Nephron progenitor cell (in vitro differentiated cells): ENCODE measurements around the gene CAMK1G.

Experiments used
- DNase-seq: peaks from one replicate; pipeline ENCODE4 v3.0.0; 2021
- H3K27ac Mint-ChIP-seq: 2 replicates; pipeline ENCODE4 v1.8.0; 2021; ENCODE audit warnings: mild to moderate bottlenecking, moderate library complexity, mixed read lengths
- H3K27me3 Mint-ChIP-seq: 2 replicates; pipeline ENCODE4 v1.8.0; 2021; ENCODE audit warnings: mild to moderate bottlenecking, low read depth, mixed read lengths; ENCODE audit not compliant: poor library complexity
- H3K36me3 Mint-ChIP-seq: 2 replicates; pipeline ENCODE4 v1.8.0; 2021; ENCODE audit warnings: low read depth, mixed read lengths
- H3K4me1 Mint-ChIP-seq: 2 replicates; pipeline ENCODE4 v1.8.0; 2021; ENCODE audit warnings: mixed read lengths
- H3K4me3 Mint-ChIP-seq: 2 replicates; pipeline ENCODE4 v1.8.0; 2021; ENCODE audit warnings: mild to moderate bottlenecking, moderate library complexity, mixed read lengths
- H3K9me3 Mint-ChIP-seq: 2 replicates; pipeline ENCODE4 v1.8.0; 2021; ENCODE audit warnings: mild to moderate bottlenecking, moderate library complexity, mixed read lengths
- TF ChIP-seq, protein P1 (sequence below): fragments of 200-600 bp; sonication (generic); IDR thresholded peaks from 2 replicates; pipeline ENCODE4 v1.5.0; 2021; ENCODE audit warnings: antibody characterized with exemption

Gene CAMK1G

DNA sequence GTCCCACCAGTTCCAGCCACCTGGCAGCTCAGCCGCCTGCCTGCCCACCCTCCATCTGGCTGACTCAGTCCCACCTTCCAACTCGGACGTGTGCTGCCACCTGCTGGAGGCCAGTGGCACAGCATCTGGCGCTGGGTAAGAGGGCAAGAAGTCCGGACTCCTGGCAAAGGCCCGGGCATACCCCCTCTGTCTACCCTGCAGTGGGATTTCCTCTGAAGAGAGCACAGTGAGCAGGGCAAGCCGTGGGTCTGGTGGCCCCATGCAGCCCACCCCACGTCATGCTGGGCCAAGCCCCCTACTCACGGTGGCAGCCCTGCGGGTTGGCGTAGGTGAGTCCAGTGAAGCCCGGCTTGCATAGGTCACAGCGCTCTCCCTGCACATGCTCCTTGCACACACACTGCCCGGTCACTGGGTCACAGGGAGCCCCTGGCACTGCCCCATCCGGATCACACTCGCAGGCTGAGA lies 44.2 kb downstream of the CAMK1G start:
- H3K4me1 Mint-ChIP-seq = peaks cover 17% of the 10 kb centered on the region
- no peaks in the 10 kb centered on the region for H3K36me3 Mint-ChIP-seq
- DNase-seq = peak; percentile 93
- H3K9me3 Mint-ChIP-seq = no peaks in the 10 kb centered on the region
- H3K27me3 Mint-ChIP-seq = peaks cover 61% of the 10 kb centered on the region
- no peak overlapping the region for H3K4me3 Mint-ChIP-seq
- TF ChIP-seq, protein P1, sequence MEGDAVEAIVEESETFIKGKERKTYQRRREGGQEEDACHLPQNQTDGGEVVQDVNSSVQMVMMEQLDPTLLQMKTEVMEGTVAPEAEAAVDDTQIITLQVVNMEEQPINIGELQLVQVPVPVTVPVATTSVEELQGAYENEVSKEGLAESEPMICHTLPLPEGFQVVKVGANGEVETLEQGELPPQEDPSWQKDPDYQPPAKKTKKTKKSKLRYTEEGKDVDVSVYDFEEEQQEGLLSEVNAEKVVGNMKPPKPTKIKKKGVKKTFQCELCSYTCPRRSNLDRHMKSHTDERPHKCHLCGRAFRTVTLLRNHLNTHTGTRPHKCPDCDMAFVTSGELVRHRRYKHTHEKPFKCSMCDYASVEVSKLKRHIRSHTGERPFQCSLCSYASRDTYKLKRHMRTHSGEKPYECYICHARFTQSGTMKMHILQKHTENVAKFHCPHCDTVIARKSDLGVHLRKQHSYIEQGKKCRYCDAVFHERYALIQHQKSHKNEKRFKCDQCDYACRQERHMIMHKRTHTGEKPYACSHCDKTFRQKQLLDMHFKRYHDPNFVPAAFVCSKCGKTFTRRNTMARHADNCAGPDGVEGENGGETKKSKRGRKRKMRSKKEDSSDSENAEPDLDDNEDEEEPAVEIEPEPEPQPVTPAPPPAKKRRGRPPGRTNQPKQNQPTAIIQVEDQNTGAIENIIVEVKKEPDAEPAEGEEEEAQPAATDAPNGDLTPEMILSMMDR = peak; percentile 98
- no peak overlapping the region for H3K27ac Mint-ChIP-seq

DNA sequence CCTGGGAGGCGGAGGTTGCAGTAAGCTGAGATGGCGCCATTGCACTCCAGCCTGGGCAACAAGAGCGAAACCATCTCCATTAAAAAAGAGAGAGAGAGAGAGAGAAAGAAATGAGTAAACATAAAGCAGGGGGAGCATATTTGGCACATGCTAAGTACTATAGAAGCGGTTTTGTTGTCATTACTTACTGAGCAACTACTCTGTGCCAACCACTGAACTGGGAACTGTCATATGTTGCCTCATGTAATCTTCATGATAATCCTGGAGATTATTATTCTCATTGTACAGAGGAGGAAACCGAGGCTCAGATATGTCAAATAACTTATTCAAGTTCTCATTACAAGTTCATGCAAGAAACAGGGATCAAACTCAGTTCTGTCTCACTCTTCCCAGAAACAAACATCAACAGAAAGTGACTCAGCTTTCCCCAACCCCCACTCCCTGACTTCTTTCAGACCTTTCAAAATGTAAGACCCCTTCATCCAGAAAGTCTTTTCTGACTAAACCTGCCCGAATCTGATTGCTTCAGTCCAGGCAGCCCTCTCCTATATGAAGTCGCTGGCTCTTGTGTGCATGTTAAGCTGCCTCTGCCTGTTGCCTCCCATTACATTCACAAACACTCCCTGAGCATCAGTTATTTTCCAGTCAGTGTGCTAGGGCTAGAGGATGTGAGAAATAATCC lies 45.2 kb downstream of the CAMK1G start:
- Mint-ChIP-seq H3K27ac (no peak overlapping the region), H3K36me3 (no peaks in the 10 kb centered on the region), H3K27me3 (peaks cover 61% of the 10 kb centered on the region), H3K4me3 (no peak overlapping the region), H3K9me3 (no peaks in the 10 kb centered on the region), H3K4me1 (peaks cover 17% of the 10 kb centered on the region)
- TF ChIP-seq, protein P1 = no peak
- no peak for DNase-seq

DNA sequence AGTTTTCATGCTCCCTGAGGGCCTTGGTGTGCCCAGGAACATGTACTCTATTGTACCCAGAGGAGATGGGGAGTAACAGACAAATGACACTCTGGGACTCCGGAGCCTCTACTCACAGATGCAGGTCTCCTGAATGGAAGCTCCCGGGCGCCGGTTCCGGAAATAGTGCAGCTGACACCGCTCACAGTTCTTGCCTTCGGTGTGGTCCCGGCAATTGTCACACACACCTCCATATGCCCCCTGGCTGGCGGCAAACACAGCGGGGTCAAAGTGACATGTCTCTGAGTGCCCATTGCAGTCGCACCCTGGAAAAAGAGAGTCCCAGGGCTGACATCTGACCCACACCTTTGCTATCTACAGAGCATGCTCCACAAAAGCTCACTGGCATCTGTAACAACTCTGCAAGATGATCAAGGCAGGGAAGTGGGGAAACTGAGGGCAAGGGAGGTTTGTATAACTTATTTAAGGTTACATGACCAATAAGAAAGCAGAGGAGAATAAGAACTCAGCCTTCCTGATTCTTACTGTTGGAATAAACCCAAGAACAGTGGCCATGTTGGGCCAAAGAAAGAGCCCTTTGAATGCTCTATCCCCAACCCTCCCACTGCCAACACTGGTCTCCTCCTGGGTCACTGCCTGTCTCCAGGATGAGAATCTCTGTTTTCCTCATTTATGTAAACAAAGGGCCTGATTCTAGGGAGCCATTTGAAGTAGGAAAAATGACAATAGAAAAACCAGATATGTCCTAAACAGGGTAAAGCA lies 46.3 kb downstream of the CAMK1G start:
- no peak overlapping the region for H3K4me3 Mint-ChIP-seq
- peaks cover 52% of the 10 kb centered on the region for H3K27me3 Mint-ChIP-seq
- H3K27ac Mint-ChIP-seq = no peak overlapping the region
- TF ChIP-seq, protein P1 = no peak
- H3K36me3 Mint-ChIP-seq = no peaks in the 10 kb centered on the region
- DNase-seq = no peak
- H3K4me1 Mint-ChIP-seq = peaks cover 13% of the 10 kb centered on the region
- H3K9me3 Mint-ChIP-seq = no peaks in the 10 kb centered on the region

DNA sequence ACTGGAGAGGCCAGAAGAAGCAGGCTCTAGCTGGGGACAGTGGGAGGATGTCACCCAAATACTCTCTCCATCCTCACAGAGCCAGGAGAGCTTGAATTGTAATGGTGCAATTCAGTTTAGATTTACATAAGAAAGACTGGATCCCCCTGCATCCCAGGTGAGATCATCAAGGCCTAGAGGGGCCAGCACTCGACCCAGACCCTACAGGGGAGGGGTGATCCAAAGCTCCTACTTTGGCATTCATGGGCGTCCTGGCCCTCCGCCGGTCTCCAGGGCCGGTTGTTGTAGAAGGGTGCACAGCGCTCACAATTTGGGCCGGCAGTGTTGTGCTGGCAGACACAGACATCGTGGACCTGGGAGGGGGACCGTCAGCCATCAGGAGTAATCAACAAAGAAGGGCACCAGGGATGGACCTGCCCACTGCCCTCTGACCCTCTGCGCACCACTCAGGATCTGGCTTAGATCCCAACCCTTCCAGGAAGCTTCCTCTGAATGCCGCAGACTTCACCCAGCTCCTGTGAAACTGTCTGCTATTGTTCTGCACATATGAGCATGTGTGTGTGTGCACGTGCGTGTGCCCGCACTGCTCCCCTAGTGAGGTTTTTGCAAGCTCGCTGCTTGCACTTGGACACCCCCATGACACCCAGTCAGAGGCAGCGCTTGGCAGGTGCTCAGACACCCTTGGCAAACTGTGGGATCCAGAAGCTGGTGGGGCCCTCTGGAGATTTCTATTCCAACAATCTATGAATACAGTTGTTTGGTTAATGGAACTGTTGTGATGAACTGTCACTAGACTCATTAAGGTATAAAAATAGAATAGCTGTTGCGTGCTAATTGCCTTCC lies 47.1 kb downstream of the CAMK1G start:
- Mint-ChIP-seq H3K4me1 (peaks cover 8% of the 10 kb centered on the region), H3K27ac (no peak overlapping the region), H3K36me3 (no peaks in the 10 kb centered on the region), H3K9me3 (no peaks in the 10 kb centered on the region), H3K4me3 (no peak overlapping the region), H3K27me3 (peaks cover 50% of the 10 kb centered on the region)
- TF ChIP-seq, protein P1 = no peak
- DNase-seq = no peak

DNA sequence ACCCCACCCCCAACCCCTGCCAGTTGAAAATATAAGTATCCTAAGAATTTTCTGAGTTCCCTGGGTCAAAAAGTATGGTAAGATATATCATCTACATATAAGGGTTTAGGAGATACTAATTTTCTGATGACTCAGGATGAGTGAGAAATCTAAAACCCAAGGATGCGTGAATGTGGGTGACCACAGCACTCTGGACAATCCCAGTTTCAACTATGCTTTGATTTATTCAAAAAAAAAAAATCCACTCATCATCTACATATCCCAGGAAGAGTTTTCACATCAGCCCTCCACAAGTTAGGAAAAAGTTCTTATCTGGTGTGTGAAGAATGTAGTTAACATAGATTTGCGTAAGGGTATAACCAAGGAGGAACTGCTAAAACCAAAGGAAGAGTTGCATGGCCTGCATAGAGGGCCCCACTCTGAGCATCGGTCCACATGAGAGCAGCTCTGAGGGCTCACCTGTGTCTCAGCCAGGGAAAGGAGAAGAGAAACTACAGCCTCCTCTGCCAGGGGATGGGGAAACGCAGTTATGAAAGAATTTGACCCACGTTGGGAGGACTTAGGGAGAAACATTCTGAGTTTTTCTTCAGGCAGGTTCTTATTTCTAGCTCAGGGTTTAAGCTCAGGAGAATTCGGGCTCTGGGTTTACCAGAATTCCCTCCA lies 50.0 kb downstream of the CAMK1G start:
- Mint-ChIP-seq H3K9me3 (no peaks in the 10 kb centered on the region), H3K27ac (no peak overlapping the region), H3K4me1 (no peaks in the 10 kb centered on the region), H3K27me3 (peaks cover 36% of the 10 kb centered on the region), H3K36me3 (no peaks in the 10 kb centered on the region), H3K4me3 (no peak overlapping the region)
- no peak for DNase-seq
- TF ChIP-seq, protein P1 = no peak
